ENCODE results near the gene RAI1.

Gene RAI1

GRCh38 chr17:17716837-17717523, 35.7 kb downstream of the RAI1 start:
- DNase-seq (ENCODE audit: low spot score) = no peak

GRCh38 chr17:17718251-17718650, 37.0 kb downstream of the RAI1 start:
- no peak for DNase-seq (ENCODE audit: low spot score)

GRCh38 chr17:17719199-17719940, 38.1 kb downstream of the RAI1 start:
- no peak for DNase-seq (ENCODE audit: low spot score)

- DNase-seq (ENCODE audit: low spot score) = no peak
Measured at GRCh38 chr17:17719966-17720543, 38.8 kb downstream of the RAI1 start.

- DNase-seq (ENCODE audit: low spot score) = no peak
Measured at GRCh38 chr17:17721140-17721668, 39.9 kb downstream of the RAI1 start.

GRCh38 chr17:17722081-17722905, 41.0 kb downstream of the RAI1 start:
- DNase-seq (ENCODE audit: low spot score) = no peak

- no peak for DNase-seq (ENCODE audit: low spot score)
Measured at GRCh38 chr17:17722906-17723353, 41.7 kb downstream of the RAI1 start.

- no peak for DNase-seq (ENCODE audit: low spot score)
Measured at GRCh38 chr17:17723354-17724261, 42.4 kb downstream of the RAI1 start.

- no peak for DNase-seq (ENCODE audit: low spot score)
Measured at GRCh38 chr17:17724307-17725010, 43.2 kb downstream of the RAI1 start.

GRCh38 chr17:17725011-17725751, 43.9 kb downstream of the RAI1 start:
- DNase-seq (ENCODE audit: low spot score) = no peak

- DNase-seq (ENCODE audit: low spot score) = no peak
Measured at GRCh38 chr17:17725752-17726457, 44.6 kb downstream of the RAI1 start.

GRCh38 chr17:17726458-17727060, 45.3 kb downstream of the RAI1 start:
- no peak for DNase-seq (ENCODE audit: low spot score)

- DNase-seq (ENCODE audit: low spot score) = no peak
Measured at GRCh38 chr17:17727111-17727659, 45.9 kb downstream of the RAI1 start.

GRCh38 chr17:17728146-17728545, 46.9 kb downstream of the RAI1 start:
- no peak for DNase-seq (ENCODE audit: low spot score)

GRCh38 chr17:17728550-17729251, 47.4 kb downstream of the RAI1 start:
- no peak for DNase-seq (ENCODE audit: low spot score)

- no peak for DNase-seq (ENCODE audit: low spot score)
Measured at GRCh38 chr17:17729620-17730249, 48.5 kb downstream of the RAI1 start.

All from RKO (cell line).